GM21576 (cell line): ENCODE results near the gene SEPTIN1.
A peak's percentile ranks its signal among the peaks of the same experiment; 100 is the strongest.
"Not testable (repeated sequence)": the region's sequence is repeated elsewhere in the genome, so short reads cannot be mapped to it uniquely, and the experiment has no call there.

Experiments used
- ATAC-seq: cut with Tn5 transposase; IDR thresholded peaks from one replicate; pipeline ENCODE4 v1.9.1; 2021; ENCODE audit warnings: mild to moderate bottlenecking, moderate library complexity; ENCODE audit not compliant: unreplicated experiment

SEPTIN1 gene

DNA sequence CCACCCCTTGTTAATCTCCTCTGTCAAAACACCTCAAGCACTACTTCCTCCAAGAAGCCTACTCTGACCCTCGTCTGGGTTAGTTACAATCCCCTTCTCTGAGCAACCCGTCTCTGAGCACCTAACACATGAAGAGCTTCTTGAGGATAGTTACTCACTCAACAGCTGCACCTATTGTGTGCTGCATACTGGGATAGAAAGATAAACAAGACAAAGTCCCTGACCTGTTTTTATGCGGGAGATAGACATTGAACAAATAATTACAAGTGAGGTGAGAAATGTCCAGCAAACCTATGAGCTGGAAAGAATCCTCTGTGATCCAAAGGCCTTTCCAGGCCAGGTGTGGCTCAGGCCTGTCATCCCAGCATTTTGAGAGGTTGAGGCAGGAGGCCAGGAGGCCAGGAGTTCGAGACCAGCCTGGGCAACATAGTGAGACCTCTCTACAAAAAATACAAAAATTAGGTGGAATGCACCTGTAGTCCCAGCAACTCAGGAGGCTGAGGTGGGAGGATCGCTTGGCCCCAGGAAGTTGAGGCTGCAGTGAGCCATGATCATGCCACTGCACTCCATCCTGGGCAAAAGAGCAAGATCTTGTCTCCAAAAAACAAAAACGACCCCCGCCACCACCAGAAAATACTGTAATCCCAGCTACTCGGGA lies 19.5 kb upstream of the SEPTIN1 start:
- no peak for ATAC-seq

DNA sequence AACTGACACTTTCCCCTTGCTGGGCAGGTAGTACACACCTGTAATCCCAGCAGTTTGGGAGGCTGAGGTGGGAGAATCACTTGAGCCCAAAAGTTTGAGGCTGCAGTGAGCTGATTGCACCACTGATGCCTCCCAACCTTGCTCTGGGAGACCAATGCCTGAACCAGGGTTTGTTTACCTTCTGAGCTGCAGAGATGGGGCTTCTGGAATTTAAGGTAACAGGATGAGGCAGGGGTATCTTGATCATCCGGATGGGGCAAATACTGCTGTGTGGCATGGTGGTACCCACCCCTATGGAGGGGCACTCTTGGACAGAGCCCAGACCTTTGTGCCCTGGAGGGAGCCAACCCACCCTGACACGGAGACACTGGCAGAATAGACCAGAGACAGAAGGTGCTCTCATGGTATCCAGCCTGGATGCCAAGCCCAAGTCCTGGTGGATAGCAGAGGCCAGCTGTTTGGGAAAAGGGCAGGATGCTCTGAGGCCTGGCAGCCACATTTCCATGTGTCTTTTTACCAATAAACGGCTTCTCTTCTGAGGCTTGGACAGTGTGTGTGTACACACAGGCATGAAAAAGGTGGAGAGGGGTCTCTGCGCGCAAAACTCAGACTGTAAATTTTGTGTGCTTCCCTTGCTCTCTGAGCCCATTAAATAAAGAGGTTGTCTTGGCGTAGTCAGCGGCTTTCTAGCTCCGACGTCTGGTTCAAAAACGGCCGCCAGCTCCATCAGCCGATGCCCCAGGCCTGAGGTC lies 17.2 kb upstream of the SEPTIN1 start:
- no peak for ATAC-seq

DNA sequence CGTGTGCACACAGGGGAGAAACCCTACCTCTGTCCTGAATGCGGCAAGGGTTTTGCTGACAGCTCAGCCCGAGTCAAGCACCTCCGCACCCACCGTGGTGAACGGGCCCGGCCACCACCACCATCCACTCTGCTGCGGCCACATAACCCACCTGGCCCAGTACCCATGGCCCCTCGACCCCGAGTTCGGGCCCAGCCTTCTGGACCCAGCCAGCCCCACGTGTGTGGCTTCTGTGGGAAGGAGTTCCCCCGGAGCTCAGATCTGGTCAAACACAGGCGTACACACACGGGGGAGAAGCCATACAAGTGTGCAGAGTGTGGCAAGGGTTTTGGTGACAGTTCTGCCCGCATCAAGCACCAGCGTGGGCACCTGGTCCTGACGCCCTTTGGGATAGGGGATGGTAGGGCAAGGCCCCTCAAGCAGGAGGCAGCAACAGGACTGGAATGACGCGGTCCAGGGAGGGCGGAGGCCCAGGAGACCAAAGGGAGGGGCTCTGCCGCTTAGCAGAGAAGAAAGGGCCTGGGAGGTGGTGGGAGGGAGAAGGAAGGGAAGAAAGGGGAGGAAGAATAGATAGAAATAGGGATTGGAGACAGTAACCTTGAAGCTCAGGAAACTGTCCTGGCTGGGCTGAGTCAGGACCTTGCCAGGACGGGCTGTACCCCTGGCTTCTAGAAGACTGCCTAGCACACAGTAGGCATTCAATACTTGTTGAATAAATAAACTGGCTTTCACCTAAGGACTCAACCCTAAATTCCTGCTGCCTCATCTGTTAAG lies 16.5 kb upstream of the SEPTIN1 start:
- ATAC-seq = no peak

DNA sequence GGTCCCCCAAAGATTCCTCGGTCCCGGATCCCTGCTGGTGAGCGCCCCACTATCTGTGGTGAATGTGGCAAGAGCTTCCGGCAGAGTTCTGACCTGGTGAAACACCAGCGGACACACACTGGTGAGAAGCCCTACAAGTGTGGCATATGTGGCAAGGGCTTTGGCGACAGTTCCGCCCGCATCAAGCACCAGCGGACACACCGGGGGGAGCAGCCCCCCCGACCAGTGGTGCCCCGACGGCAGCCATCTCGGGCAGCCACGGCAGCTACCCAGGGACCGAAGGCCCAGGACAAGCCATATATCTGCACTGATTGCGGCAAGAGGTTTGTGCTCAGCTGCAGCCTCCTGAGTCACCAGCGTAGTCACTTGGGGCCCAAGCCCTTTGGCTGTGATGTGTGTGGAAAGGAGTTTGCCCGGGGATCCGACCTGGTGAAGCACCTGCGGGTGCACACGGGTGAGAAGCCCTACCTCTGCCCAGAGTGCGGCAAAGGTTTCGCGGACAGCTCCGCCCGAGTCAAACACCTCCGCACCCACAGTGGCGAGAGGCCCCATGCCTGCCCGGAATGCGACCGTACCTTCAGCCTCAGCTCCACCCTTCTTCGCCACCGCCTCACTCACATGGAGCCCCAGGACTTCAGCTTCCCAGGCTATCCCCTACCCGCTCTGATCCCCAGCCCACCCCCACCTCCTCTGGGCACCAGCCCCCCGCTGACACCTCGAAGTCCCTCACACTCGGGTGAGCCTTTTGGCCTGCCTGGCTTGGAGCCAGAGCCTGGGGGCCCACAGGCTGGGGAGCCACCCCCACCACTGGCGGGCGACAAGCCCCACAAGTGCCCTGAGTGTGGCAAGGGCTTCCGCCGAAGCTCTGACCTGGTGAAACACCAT lies 15.7 kb upstream of the SEPTIN1 start:
- no peak for ATAC-seq

DNA sequence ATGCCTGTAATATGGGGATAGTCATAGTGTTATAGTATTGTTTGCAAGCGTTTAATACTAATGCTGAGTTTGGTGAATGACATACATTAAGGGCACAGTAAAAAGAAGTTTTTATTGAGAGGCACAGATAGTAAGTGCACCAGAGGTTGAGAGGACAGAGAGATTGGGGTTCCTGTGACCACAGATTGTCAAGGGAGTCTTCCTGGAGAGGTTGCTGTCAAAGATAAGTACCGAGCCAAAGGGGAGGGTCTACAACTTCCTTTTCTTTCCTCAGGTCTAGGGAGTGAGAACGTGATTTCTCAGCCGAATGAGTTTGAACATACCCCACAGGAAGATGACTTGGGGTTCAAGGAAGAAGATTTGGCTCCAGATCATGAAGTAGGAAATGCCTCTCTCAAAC lies 14.7 kb upstream of the SEPTIN1 start:
- no peak for ATAC-seq

DNA sequence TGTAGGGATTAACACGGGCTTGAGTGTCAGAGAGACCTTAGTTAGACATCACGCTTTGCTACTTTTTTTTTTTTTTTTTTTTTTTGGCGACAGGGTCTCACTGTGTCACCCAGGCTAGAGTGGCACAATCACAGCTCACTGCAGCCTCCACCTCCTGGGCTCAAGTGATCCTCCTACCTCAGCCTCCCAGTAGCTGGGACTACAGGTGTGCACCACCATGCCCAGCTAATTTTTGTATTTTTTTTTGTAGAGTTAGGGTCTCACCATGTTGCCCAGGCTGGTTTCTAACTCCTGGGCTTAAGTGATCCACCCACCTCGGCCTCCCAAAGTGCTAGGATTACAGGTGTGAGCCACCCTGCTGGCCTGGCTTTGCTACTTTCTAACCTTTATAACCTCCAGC lies 14.3 kb upstream of the SEPTIN1 start:
- ATAC-seq = not testable (repeated sequence)

DNA sequence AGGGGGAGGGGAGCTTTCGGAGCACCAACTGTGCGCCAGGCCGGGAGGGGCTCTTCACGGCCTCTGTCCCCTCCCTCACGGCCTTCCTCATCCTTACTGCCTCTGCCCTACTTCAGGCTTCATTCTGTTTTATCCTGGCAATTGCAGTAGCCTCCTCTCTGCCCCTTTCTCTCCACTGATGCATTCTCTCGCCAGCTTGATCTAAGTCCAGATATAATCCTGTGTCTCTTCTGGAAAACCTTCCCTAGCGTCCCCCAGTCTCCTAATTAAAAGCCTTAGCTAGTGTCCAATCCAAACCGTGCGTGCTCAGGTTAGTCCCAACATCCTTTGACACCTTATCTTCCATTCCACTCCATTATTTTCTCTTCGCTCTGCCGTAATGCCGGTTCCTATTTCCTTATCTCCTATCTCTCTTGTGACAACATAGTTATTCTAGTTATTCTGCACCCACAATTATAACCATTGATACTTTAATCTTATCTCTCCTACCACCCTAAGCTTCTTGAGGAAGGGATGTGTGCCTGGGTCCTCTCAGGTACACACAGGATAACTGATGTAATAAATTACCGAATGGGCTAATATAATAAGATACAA lies 13.7 kb upstream of the SEPTIN1 start:
- ATAC-seq = no peak

DNA sequence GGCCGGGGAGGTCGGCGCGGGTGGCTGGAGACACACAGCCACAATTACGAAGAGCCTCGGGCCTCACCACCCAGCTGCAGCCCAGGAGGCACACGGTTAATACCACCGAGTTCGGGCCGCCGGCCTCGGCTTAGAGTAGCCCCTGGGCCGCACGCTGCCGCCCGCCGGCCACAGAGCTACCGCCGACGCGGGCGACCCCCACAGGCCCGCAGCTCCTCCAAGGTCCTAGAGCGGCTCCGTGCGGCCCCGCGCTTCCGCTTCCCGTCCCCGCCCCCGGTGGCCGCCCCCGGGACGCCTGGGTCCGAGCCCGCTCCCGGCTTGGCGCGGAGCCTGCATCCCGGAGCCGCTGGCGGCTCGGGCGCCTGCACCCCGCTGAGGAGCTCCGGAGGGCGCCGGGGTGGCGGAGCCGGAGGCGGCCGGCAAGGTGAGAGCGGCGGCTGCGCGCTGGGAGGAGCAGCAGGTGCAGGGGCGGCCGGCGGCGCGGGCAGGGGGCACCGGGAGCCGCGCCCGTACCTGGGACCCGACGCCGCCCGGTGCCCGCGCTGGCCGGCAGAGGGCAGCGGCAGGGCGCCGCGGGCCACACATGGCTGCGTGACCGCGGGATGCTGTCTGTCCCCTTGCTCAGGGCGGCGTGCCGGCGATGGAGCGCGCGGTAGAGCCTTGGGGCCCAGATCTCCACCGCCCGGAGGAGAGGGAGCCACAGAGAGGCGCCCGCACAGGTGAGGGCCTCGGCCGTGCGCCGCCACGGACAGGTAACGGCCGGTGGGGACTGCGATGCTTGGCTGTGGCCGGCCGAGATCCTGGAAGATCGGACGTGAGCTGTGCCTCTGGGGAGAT lies 13.0 kb upstream of the SEPTIN1 start, which contains the start of gene ZNF48:
Gene ZNF48 (plus strand): TSS at position 266 of the 837 bp plus-strand sequence. CDS start 375 bp downstream, at position 641.
- peak; percentile 58 for ATAC-seq

DNA sequence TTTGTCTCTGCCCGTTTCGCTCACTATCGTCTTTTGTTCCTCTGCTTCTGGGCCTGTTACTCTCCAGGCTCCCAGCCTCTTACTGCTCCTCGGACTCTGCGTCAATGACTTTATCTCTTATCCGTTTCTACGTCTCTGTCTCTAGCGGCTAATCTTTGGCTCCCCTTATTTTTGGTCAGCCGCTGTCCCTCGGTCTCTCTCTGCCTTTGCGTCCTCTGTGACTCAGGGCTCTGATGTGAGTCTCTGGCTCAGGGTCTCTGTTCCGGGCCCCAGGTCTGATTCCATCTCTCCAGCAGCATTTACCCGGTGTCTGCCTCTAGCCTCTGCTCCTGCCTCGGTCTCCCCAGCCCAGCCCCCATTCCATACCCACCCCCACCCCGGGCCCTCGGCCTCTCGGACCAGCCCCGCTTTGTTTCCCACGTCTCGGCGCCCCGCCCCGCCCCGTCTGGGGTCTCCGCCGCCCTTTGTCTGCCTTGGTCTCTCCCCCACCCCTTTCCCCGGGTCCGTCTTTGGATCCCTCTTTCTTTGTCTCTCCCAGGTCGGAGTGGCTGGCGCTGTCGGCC lies 12.3 kb upstream of the SEPTIN1 start:
- no peak for ATAC-seq

DNA sequence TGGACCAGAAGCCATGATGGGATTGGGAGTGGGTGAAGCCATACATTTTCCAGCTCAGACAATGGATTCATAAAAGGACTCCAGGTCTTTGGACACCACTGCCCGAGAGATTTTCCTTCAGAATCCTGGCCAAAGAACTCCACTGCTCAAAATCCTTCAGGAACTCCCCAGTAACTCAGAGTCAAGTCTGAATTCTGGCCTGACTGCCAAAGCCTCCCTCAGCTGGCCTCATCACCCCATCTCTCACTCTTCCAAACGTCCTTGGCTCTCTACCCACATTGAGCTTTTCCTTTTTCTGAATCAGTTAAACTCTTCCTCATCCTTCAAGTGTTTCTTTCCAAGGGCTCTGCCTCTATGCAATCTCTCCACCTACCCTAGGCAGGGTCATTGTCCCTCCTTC lies 1.2 kb upstream of the SEPTIN1 start:
- ATAC-seq = no peak

DNA sequence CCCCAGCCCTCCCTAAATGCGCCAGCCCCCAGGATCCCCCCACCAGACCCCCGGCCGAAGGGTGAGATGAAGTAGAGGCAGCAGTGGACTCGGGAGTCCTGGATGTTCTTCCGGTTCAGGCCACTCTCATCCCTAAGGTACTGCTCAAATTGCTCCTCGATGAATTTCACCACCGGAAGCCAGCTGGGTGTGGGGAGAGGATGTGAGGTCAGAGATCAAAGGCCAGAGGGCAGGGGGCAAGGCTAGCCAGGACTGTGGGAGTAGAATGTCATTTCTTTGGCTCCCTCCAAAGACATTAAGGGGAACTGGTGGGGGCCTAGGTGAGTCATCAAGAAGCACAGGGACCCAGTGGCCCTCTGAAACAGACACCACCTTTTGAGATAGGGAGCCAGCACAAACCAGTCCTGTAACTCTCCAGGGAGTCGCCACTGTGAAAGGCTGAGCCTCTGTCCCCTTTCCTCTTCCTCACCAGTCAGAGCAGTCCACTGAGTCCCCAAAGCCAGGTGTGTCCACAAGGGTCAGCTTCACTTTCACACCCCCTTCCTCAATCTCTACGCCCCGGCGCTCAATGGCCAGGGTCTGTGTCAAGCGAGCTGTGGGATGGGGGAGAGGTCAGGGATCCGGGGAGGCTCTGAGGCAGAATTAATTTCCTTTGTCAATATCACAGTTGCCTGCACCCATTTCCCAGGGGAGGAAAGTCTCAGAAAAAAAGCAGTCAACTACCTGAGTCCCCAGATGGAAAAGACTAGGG lies 895 bp downstream of the SEPTIN1 start:
- ATAC-seq = no peak

DNA sequence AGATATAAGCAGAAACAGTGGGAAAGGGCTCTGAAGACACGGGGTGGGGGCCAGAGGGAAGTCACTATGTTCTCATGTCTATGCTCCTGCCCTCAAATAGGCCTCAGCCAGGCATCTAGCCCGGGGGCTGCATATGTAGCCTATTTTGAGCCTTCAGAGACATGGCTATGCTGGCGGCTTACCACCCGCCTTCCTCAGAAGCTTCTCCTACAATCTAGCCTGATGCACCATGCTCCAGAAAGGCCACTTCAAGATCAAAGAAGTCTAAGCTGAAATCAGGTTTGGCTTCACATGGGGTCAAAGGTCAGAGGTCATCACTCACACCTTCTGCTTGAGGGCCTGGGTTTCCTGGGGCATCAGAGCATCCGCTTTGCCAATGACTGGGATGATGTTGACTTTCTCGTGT lies 1.6 kb downstream of the SEPTIN1 start:
- no peak for ATAC-seq

DNA sequence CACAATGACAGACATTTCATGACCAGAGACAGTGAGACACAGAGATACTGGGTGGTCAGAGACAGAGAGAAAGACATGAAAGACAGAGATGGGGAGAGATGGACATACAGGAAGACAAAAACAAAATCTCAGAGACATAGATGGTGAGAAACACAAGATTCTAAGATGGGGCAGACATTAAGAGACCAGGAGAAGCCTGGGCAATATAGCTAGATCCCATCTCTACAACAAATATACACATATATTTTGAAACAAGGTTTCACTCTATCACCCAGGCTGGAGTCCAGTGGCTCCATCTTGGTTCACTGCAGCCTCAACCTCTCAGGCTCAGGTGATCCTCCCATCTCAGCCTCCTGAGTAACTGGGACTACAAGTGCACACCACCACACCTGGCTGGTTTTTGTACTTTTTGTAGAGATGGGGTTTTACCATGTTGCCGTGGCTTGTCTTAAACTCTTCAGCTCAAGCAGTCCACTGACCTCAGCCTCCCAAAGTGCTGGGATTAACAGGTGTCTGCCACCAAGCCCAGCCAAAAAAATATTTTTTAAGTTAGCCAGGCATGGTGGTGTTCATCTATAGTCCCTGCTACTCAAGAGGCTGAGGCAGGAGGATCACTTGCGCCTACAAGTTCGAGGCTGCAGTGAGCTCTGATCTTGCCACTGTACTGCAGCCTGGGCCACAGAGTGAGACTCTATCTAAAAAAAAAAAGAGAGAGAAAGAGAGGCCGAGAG lies 2.1 kb downstream of the SEPTIN1 start:
- no peak for ATAC-seq

DNA sequence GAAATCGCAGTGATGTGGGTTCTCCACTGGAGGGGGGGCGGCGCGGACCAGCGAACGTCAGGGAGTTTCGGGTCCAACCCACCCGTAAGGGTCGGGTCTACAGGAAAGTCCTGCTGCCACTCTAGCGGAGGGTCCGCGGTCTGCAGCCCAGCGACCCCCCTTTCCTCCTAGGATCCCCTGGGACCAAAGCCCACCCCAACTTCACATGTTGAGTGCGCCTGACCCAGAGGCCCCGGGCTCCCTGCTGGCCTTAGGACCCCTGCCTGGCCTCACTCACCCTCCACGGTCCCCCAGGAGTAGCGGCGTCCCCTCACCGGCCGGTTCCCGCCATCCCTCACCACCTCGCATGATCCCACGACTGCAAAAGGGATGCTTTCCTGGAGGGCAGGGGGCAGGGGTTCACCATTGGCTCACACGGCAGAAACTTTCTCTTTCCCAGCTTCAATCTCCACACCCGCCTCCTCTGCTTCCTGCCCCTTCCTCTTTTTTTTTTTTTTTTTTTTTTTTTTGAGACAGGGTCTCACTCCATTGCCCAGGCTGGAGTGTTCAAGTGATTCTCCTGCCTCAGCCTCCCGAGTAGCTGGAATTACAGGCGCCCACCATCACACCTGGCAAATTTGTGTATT lies 3.1 kb downstream of the SEPTIN1 start:
- ATAC-seq = no peak

DNA sequence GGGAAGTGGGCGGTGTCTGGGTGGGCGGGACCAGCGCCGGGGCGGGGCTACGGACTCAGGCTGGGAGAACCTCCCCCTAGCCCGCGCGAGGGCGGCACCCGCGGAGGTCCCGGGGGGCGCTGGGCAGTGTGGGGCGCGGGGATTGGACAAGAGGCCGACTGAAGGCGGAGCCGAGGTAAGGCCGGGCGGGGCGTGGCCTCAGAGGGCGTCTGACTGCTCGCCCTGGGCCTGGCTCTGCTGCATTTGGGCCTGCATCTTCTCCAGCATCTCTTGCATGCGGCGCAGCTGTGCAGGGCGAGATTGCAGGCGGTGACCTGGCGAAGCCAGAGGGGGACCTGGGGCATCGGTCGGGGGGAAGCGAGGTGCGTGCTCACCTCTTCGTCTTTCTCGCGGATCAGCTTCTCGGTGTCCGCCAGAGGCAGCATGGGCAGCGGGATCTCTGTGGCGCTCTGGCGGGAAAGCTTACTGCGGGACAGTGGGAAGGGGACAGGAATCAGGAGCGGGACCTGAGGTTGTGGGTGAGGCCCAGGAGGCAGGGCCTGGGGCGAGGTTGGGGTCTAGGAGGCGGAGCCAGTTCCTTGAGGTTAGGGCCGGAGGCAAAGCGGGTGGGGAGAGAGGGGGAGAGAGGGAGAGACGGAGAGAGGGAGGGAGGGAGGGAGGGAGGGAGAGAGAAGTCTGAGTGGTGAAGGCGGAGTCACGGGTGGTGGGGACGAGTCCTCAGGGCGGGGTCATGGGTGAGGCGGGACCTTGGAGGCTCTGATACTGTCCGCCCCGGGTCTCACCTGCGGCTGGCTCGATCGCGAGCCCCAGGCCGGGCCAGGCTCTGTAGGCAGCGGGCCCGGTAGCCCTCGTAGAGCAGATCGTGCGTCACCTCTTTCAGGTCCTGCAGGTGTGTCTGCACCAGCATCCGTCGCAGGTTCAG lies 3.9 kb downstream of the SEPTIN1 start:
- ATAC-seq = peak; percentile 85

DNA sequence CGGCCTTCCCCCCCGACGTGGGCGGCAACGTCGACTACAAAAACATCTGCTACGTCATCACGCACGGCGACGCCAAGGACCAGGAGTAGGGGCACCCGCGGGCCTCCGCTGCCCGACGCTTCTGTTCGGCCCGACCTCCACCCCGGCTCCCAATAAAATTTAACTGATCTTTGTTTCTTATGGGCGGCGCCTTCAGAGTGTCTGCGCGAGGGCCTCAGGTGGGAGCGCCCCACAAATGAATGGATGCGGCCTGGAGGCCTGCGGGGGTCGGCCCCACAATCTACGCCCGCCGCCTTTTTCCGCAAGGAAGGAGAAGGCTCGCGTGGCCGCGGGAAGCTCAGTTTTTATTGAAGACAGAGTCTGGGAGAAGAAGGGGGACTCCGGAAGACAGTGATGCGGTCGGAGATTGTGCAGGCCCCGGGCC lies 4.5 kb downstream of the SEPTIN1 start:
- ATAC-seq = peak; percentile 31
